Gastrocnemius medialis (tissue), 4 donors: ENCODE results near the gene ARHGAP15. TPM values are rescaled to one million over a fixed set of nuclear protein-coding genes. Genes with fewer than 3 reads are reported as not detected.

ENCODE experiments used
- ATAC-seq, 2 donors: fragments of 150-250 bp; one replicate each; pipeline ENCODE4 v1.9.1; 2016
- DNase-seq, 2 donors: peaks; one replicate each; pipeline ENCODE4 v3.0.0-alpha.2; 2019
- H3K27ac ChIP-seq, 4 donors: fragments of 200-600 bp; sonication (generic); 1 replicate in 1 of 4; 2 replicates in 3 of 4; pipeline ENCODE4 v1.5.1; 2016 to 2018; ENCODE audit warnings: mild to moderate bottlenecking in 2 of 4, moderate library complexity in 1 of 4
- H3K27me3 ChIP-seq, 3 donors: fragments of 200-600 bp; sonication (generic) in 2 of 3; 1 replicate in 1 of 3; 2 replicates in 2 of 3; pipeline versions ENCODE4 v1.5.1 to v1.6.0; 2016 to 2019; ENCODE audit warnings: mild to moderate bottlenecking in 1 of 3, moderate library complexity in 1 of 3
- H3K36me3 ChIP-seq, 2 donors: fragments of 200-600 bp; sonication (generic) in 1 of 2; one replicate each; pipeline ENCODE4 v1.5.1; 2017 to 2018
- H3K4me1 ChIP-seq, 2 donors: fragments of 200-600 bp; sonication (generic) in 1 of 2; one replicate each; pipeline ENCODE4 v1.5.1; 2016 to 2017; ENCODE audit warnings: mild to moderate bottlenecking in 2 of 2
- H3K4me3 ChIP-seq, 4 donors: fragments of 200-600 bp; sonication (generic) in 3 of 4; 1 replicate in 1 of 4; 2 replicates in 3 of 4; pipeline ENCODE4 v1.5.1; 2016 to 2019; ENCODE audit warnings: mild to moderate bottlenecking in 2 of 4
- H3K9me3 ChIP-seq, 3 donors: fragments of 200-600 bp; sonication (generic) in 2 of 3; 1 replicate in 1 of 3; 2 replicates in 2 of 3; pipeline ENCODE4 v1.5.1; 2016 to 2019
- CTCF ChIP-seq, 5 experiments: fragments of 450-650 bp in 3 of 5; fragments of 200-600 bp in 2 of 5; sonication (generic) in 2 of 5; IDR thresholded peaks in 4 of 5; conservative IDR thresholded peaks in 1 of 5; 1 replicate in 4 of 5; 2 replicates in 1 of 5; pipeline ENCODE4 v1.5.1; 2016 to 2019; ENCODE audit warnings: antibody characterized with exemption in 5 of 5, mild to moderate bottlenecking in 3 of 5, moderate library complexity in 3 of 5
- POLR2A ChIP-seq, 2 donors: fragments of 450-650 bp; IDR thresholded peaks; one replicate each; pipeline ENCODE4 v1.6.1; 2017; ENCODE audit warnings: antibody characterized with exemption in 2 of 2, mild to moderate bottlenecking in 2 of 2, moderate library complexity in 2 of 2
- in situ Hi-C, 4 donors: fragments of 200-750 bp; cut with MboI; loops; one replicate each; pipeline versions ENCODE4 v1.15.0 to v1.8.0; 2017; ENCODE audit warnings: low sequenced_read_pairs in 4 of 4
- intact Hi-C: fragments of 100-400 bp; cut with DNase I; formaldehyde crosslinking; loops from one replicate; pipeline ENCODE4 v1.15.1; 2023; ENCODE audit warnings: low total_unique reads
- total RNA-seq, 4 donors: library from RNA; depleted of rRNA; stranded (reverse); fragments of >200 nt; gene quantifications; one replicate each; pipeline versions ENCODE4 v1.1.0 to v1.2.3, GENCODE V29; 2016

ARHGAP15 gene
- total RNA-seq, 4 donors from 2014 or later: 1.2 to 3.2 (median 1.3) TPM; not detected in 1

DNA sequence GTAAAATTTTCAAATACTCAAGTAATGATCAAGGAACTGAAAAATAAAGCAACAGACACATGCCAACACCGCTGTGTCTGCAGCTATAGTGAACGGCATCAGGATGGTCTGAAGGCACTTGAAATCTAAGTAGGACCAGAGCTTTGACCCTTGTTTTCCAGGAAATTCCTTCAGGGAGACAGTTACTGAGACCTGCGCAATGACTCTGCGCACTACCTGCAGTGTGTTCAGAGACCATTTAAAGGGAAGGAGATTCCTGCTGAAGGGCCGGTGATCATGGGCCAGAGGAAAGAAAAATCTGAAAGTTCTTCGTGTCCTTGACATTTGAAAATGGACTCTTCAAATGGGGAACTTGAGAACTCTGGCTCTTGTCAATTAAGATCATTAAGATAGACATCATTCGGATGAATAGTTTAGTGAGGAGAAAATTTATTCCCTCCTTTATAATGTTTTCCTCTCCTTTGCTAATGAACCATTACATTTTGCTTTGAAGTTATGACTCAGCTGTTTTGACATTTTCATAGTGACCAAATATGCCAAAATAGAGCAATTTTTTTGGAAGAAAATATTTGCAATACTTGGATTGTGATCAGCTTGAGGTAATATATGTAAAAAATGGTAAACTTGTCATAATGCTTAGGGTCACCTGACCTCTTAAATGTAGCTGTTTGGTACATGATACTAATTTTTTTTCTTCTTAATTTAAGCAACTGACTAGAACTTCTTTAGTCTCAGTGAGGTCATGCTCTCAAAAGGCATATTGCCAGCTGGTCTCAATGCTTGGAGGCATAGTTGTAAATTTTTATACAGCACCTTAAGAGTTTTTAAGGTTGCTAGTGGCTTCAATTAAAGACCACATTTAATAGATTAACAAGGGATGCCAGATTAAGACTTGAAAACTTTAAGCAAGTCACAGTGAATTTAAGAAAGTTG is 329.3 kb downstream of the ARHGAP15 start:
- no peak for DNase-seq
- intact Hi-C loops: no loop called here
- in situ Hi-C loops: no loop called here
- Histone ChIP-seq H3K9me3 (no peaks in the 10 kb centered on the region), H3K27me3 (no peaks in the 10 kb centered on the region), H3K36me3 (no peaks in the 10 kb centered on the region), H3K27ac (no peak overlapping the region), H3K4me3 (no peak overlapping the region), H3K4me1 (no peaks in the 10 kb centered on the region)
- no peak for ATAC-seq
- TF ChIP-seq CTCF (IDR thresholded peaks at IDR 0.05 in 4 of 5, conservative IDR thresholded peaks at IDR 0.05 in 1 of 5) (no peak), POLR2A (IDR thresholded peaks at IDR 0.05) (no peak)

DNA sequence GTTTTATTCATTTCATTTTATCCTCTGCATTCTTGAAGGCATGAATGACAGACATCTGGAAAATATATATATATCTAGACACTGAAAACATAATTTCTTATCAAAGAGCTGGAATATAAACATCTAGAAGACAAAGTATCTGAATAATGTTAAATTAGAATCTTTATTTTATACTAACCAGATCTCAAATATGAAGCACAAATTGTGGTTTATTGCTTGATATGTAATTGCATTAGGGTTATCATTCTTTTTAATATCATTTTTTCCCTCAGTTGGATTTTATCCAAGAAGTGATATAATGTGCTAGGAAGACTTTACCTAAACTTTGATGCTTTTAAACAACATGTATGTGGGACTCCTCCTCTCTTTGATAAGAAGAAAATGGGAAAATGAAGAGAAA is 331.2 kb downstream of the ARHGAP15 start:
- Histone ChIP-seq H3K36me3 (no peaks in the 10 kb centered on the region), H3K27ac (no peak overlapping the region), H3K4me1 (no peaks in the 10 kb centered on the region), H3K4me3 (no peak overlapping the region), H3K27me3 (no peaks in the 10 kb centered on the region), H3K9me3 (no peaks in the 10 kb centered on the region)
- no peak for DNase-seq
- in situ Hi-C loops: no loop called here
- intact Hi-C loops: no loop called here
- no peak for TF ChIP-seq CTCF (IDR thresholded peaks at IDR 0.05 in 4 of 5, conservative IDR thresholded peaks at IDR 0.05 in 1 of 5)
- no peak for ATAC-seq

DNA sequence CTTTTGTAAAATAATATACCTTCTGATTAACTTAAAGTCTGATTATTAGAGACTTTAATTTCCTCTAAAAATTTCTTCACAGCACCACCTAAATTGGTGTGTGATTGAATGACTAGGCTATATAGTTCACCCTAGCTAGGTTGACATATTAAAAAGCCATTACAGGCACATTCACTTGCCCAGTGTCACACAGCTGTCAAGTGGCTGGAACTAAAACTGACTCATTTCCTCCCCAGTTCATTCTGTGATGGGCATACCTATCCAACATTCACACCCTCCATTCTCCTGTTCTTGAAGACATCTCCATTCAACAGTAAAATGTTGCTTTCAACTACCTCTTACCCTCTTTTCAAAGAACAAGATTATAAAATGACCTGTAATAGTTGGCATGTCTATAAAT is 334.5 kb downstream of the ARHGAP15 start:
- Histone ChIP-seq H3K4me3 (no peak overlapping the region), H3K9me3 (no peaks in the 10 kb centered on the region), H3K27ac (no peak overlapping the region), H3K4me1 (no peaks in the 10 kb centered on the region), H3K36me3 (no peaks in the 10 kb centered on the region), H3K27me3 (no peaks in the 10 kb centered on the region)
- DNase-seq (no peak), ATAC-seq (no peak)
- in situ Hi-C loops: no loop called here
- intact Hi-C loops: no loop called here
- no peak for TF ChIP-seq CTCF (IDR thresholded peaks at IDR 0.05 in 4 of 5, conservative IDR thresholded peaks at IDR 0.05 in 1 of 5)
- TF ChIP-seq POLR2A (IDR thresholded peaks at IDR 0.05): no peak

DNA sequence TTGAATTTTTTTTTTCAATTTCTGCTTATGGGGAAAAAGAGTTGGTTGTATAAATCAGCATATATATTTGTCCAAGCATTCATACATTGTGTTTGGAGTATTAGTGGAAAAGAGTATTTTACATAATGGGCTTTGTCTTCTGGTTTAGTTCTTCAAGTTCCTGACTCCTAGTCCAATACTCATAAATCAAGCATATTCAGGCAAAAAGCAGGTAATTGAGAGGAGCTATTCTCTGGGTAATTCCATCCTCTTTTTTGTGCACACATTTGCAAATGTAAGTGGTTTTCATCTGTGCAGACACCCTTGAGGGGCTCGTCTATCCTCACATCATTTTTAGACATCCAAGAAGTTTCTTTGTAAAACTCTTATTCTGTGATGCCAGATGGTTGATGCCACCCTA is 337.2 kb downstream of the ARHGAP15 start:
- no peak overlapping the region for H3K27ac ChIP-seq
- in situ Hi-C loops (no loop called here), intact Hi-C loops (no loop called here)
- no peaks in the 10 kb centered on the region for H3K4me1 ChIP-seq
- no peak for ATAC-seq
- no peak for DNase-seq
- H3K4me3 ChIP-seq: no peak overlapping the region
- H3K9me3 ChIP-seq: no peaks in the 10 kb centered on the region
- H3K36me3 ChIP-seq: no peaks in the 10 kb centered on the region
- no peak for TF ChIP-seq CTCF (IDR thresholded peaks at IDR 0.05 in 4 of 5, conservative IDR thresholded peaks at IDR 0.05 in 1 of 5)
- no peak for TF ChIP-seq POLR2A (IDR thresholded peaks at IDR 0.05)
- H3K27me3 ChIP-seq: no peaks in the 10 kb centered on the region
